SK-N-MC (cell line): Measurements from ENCODE around the gene FGF3.

Experiments
- EZH2 ChIP-seq: fragments of 200-600 bp; sonication (generic); IDR thresholded peaks from one replicate; pipeline ENCODE4 v1.6.1; 2017; ENCODE audit warnings: antibody characterized with exemption
- FOXP2 ChIP-seq: optimal IDR thresholded peaks from 2 replicates; pipeline ENCODE3; 2011; ENCODE audit warnings: mild to moderate bottlenecking, moderate library complexity; ENCODE audit not compliant: insufficient read depth; ENCODE audit errors: extremely low read length, control extremely low read depth
- POLR2AphosphoS5 ChIP-seq: IDR thresholded peaks from 2 replicates; pipeline ENCODE4 v1.6.1; 2012; ENCODE audit warnings: mild to moderate bottlenecking, low read depth, low read length, borderline replicate concordance

DNA sequence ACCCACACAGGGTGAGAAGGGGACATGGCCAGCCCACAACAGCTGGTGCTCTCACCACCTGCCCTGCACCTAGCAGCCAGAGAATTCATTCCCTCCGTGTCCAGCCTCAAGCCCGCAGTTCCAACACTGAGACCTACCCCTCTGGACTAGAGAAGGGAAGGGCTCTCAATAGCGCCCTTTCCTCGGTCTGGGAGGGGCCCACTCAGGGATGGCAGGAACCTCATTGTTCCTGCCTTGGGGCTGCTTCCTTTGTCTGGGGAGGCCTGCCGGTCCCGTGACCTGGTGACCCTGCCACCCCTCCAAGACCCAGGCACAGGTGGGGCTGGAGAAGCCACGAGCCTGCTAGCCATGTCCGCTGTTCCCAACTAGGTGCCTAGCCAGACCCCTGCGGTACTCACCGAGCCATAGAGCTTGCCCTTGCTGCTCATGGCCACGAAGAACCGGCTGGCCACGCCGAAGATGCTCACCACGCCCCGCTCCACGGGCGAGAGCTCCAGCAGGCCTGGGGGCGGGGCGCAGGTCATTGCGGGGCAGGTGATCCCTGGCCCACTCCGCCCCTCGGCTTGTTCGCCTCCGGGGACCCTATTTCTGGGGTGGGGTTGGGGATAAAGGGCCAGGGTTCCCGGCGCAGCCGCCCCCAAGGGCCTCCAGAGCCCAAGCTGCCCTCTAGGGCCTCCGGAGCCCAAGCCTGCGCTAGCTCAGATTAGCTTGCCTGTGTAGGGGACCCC, 45.4 kb downstream of the FGF3 start:
- TF ChIP-seq POLR2AphosphoS5 (no peak), EZH2 (no peak), FOXP2 (no peak)
